Activated T-helper 9 cell treated with anti-CD3 and anti-CD28 coated beads, Interleukin-2, amount 50 U/mL, for 16 hours (primary cell): ENCODE data around the gene ZNF611.
"Not testable (repeated sequence)": the region's sequence is repeated elsewhere in the genome, so short reads cannot be mapped to it uniquely, and the experiment has no call there.

Experiments used
- DNase-seq: peaks from one replicate; pipeline ENCODE4 v3.0.0-alpha.2; 2020; ENCODE audit warnings: low read depth

The ZNF611 gene

GRCh38 chr19:52734893-52735661, at the start of gene ZNF611:
TSS of gene ZNF611 (minus strand) at chr19:52735044. CDS start at chr19:52715894, 19,150 bp downstream.
- peak; percentile 99 for DNase-seq

DNA sequence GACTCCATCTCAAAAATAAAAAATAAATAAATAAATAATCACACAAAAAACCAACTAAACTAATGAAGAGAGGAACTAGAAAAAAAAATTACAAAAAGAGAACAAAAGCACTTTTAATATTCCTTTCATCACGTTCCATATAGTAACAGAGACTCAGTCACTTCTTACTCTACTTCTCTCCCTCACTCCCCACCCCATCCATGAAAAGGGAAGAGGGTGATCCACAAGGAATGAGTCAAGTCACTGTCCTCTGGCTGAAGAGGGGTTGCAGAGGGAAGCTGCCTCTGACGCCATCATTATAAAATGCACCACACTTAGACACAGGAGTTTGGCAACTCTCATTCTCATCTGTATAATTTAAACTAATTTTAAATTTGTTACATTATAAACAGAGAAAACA, 48.0 kb upstream of the ZNF611 start:
- not testable (repeated sequence) for DNase-seq

DNA sequence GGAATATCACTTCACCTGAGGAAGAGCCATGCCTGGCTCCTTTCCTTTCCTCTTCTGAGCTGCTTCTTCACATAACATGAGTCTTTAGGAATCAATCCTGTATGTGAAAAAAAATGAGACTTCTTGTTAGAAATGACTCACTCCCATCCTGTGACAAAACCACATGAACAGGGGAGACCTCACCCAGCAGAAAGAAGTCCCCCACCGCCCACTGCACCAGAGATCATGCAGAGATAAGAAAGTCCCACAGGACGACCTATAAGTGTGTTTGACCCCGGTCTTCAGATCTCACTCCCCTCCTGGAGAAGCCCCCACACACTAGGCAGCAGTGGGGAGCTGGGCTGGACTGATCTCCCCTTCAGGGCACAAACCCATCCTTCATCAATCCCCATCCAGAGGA, 44.0 kb upstream of the ZNF611 start:
- peak; percentile 37 for DNase-seq

- DNase-seq: not testable (repeated sequence)
These were observed 21.6 kb upstream of the ZNF611 start for GRCh38 chr19:52756447-52756846.

DNA sequence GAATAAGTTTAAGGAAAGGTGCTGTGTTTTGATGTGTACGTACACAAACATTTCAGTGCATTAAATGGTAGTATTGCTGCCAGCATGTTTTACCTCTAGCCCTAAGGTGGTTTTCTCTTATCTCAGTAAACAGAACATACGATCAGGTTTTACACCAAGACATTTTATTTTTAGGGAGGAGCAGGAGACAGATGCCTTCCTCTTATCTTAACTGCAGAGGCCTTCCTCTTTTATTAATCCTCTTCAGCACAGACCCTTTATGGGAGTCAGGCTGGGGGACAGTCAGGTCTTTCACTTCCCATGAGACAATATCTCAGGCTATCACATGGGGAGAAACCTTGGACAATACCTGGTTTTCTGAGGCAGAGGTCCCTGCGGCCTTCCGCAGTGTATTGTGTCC, 14.9 kb upstream of the ZNF611 start:
- no peak for DNase-seq

DNA sequence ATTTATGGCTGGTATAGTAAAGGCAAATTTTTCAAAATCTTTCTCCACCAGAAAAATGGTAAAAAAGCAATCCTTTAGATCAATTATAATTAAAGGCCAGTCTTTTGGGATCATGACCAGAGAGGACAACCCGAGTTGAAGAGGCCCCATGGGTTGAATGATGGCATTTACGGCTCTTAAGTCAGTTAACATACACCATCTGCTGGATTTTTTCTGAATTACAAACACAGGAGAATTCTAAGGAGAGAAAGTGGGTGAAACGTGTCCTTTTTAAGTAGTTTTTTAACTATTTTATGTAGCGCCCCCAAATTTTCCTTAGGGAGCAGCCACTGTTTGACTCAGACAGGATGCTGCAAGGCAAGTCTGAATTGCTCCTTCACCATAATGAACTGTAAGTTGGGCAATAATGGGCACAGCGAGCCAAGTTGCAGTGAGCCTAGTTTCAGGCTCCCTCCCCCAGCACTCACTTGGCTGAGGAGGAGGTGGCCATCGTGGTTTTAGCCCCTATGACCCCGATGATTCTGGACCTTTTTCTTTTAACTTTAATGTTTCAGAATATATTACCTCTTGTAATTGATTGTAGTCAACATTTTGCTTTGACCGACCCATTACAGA, 13.6 kb upstream of the ZNF611 start:
- no peak for DNase-seq

- not testable (repeated sequence) for DNase-seq
These were observed 11.1 kb upstream of the ZNF611 start for GRCh38 chr19:52745919-52746318.

GRCh38 chr19:52743091-52743490, 8.2 kb upstream of the ZNF611 start:
- no peak for DNase-seq

DNA sequence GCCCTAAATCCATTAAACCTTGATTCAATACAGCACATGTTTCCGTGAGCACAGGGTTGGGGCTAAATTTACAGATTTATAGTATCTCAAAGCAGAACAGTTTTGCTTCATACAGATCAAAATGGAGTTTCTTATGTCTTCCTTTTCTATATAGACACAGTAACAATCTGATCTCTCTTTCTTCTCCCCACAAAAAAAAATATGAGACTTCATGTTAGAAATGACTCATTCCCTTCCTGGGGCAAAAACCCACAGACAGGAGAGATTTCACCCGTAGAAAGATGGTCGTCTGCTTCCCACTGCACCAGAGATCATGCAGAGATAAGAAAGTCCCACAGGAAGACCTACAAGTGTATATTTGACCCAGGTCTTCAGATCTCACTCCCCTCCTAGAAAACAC, 7.7 kb upstream of the ZNF611 start:
- DNase-seq: no peak

DNA sequence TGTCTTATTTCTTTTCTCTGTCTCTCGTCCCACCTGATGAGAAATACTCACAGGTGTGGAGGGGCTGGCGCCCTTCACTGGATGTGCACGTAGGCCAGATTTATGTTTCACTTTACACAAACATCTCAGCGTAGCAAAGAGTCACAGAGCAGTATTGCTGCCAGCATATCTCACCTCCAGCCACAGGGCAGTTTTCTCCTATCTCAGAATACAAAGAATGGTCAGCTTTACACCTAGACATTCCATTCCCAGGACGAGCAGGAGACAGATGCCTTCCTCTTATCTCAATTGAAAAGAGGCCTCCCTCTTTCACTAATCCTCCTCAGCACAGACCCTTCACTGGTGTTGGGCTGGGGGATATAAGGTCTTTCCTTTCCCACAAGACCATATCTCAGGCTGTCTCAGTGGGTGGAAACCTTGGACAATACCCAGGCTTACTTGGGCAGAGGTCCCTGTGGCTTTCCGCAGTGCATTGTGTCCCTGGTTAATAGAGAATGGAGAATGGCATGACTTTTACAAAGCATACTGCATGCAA, 7.2 kb upstream of the ZNF611 start:
- DNase-seq: no peak

DNA sequence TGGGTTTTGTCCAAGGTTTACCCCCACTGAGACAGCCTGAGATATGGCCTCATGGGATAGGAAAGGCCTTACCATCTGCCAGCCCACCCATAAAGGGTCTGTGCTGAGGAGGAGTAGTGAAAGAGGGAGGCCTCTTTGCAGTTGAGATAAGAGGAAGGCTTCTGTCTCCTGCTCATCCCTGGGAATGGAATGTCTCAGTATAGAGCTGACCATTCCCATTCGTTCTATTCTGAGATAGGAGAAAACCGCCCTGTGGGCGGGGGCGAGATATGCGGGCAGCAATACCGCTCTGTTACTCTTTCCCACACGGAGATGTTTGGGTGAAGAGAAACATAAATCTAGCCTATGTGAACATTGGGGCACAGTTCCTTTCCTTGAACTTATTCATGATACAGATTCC, 6.5 kb upstream of the ZNF611 start:
- DNase-seq: not testable (repeated sequence)

GRCh38 chr19:52739576-52739975, 4.7 kb upstream of the ZNF611 start:
- DNase-seq: no peak

DNA sequence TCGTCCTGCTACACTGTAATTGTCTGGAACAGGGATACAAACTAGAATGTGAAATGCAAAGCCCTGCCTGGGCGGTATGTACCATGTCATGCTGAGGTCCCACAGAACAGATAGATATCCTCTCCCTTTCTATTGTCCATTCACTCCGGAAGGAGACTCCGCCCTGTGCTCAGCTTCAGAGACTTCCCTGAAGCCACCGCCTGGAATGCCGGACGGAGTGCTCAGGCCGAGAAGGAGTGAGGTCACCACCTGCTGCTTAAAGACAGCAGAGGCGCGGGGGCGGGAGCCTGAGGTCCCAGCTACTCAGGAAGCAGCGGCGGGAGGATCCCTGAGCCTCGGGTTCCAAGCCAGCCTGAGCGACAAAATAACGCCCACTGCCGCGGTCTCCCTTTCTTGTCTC, 890 bp upstream of the ZNF611 start:
- no peak for DNase-seq

DNA sequence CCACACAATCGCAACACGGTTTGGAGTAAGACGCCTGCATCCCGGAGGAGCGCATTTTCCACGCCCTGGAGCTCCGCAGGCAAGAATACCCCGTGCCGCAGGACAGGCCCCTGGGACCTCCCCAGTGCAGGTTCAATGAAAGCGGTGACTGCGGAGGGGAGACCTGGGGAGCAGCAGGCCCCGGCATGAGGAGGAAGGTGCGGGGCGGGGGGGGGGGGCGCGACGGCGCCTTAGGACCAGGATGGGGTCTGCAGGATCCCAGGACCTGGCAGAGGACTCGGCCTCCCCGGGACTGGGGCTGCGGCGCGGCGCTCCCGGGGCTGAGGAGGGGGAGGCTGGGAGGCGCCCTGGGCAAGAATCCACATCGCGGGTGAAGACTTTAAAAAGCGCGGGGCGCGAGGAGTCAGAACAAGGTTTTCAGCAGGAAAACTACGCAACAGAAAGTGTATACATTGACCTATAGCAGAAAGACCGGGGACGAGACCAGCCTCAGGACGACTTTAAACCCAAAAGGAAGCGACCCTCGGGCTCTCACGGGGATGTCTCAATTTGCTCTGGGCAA, 432 bp downstream of the ZNF611 start:
- no peak for DNase-seq

DNA sequence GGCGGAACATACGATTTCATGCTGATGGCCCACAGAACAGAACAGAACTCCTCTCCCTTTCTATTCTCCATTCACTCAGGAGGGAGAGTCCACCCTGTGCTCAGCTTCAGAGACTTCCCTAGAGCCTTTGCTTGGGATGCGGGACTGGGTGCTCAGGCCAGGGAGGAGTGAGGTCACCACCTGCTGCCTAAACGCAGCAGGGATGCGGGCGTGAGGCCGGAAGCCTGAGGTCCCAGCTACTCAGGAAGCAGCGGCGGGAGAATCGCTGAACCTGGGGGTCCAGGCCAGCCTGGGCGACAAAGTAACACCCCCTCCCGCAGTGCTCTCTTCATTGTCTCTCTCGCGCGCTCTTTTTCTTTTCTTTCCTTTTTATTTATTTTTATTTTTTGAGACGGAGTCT, 8.8 kb downstream of the ZNF611 start:
- DNase-seq: not testable (repeated sequence)

GRCh38 chr19:52725528-52725961, 9.3 kb downstream of the ZNF611 start:
- no peak for DNase-seq

DNA sequence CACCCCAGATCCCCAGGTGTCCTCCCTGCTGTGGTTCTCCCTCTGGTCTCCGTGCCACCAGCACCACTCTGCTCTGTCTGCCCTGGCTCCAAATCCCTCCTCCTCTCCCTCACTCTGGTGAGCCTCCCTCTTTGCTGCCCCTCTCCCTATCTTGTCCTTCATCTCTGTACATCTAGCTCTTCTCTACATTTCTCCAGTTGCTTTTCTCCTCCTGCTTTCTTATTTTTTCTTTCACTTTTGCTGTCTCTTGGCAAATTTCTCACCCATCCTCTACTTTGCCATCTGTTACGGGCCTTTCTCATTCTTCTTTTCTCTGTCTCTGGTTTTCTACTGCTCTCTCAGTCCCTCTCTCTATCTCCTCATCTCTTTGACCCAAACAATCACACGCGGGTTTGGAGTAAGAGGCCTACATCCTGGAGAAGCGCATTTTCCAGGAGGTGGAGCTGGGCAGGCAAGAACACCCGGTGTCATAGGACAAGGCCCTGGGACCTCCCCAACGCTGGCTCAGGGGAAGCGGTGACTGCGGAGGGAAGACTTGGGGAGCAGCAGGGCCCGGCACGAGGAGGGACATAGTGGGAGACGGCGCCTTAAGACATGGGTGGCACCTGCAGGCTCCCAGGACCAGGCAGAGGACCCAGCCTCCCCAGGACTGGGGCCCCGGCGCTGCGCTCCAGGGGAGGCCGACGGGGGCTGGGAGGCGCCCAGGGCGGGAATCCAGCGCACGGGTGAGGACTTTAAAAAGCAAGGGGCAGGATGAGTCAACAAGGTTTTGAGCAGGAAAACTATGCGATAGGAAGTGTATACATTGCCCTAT, 9.9 kb downstream of the ZNF611 start:
- no peak for DNase-seq

GRCh38 chr19:52723907-52724598, 10.8 kb downstream of the ZNF611 start:
- not testable (repeated sequence) for DNase-seq

GRCh38 chr19:52722062-52723003, 12.5 kb downstream of the ZNF611 start:
- DNase-seq: no peak

DNA sequence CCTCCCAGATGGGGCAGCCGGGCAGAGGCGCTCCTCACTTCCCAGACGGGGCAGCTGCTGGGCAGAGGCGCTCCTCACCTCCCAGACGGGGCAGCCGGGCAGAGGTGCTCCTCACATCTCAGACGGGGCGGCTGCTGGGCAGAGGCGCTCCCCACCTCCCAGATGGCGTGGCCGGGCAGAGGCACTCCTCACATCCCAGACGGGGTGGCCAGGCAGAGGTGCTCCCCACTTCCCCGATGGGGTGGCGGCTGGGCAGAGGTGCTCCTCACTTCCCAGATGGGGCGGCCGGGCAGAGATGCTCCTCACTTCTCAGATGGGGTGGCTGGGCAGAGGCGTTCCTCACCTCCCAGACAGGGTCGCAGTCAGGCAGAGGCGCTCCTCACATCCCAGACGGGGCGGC, 14.3 kb downstream of the ZNF611 start:
- DNase-seq: not testable (repeated sequence)
